Measurements from ENCODE around the gene AKT3.
"Not testable (repeated sequence)": the region's sequence is repeated elsewhere in the genome, so short reads cannot be mapped to it uniquely, and the experiment has no call there.

Gene AKT3

GRCh38 chr1:243841507-243841906 lies 8.5 kb downstream of the AKT3 start:
- DNase-seq (ENCODE audit: low read depth), result no peak

GRCh38 chr1:243837907-243838535 lies 12.0 kb downstream of the AKT3 start:
- DNase-seq (ENCODE audit: low read depth), result no peak

GRCh38 chr1:243834130-243834529 lies 15.9 kb downstream of the AKT3 start:
- DNase-seq (ENCODE audit: low read depth), result no peak

- DNase-seq (ENCODE audit: low read depth), result no peak
Observed at GRCh38 chr1:243831463-243831862, 18.6 kb downstream of the AKT3 start.

GRCh38 chr1:243827206-243827605 lies 22.8 kb downstream of the AKT3 start:
- DNase-seq (ENCODE audit: low read depth), result no peak

GRCh38 chr1:243824907-243825306 lies 25.1 kb downstream of the AKT3 start:
- DNase-seq (ENCODE audit: low read depth), result not testable (repeated sequence)

GRCh38 chr1:243821177-243821680 lies 28.8 kb downstream of the AKT3 start:
- no peak for DNase-seq (ENCODE audit: low read depth)

- DNase-seq (ENCODE audit: low read depth), result no peak
Observed at GRCh38 chr1:243819438-243819839, 30.6 kb downstream of the AKT3 start.

GRCh38 chr1:243818978-243819377 lies 31.1 kb downstream of the AKT3 start:
- no peak for DNase-seq (ENCODE audit: low read depth)

GRCh38 chr1:243814718-243815117 lies 35.3 kb downstream of the AKT3 start:
- no peak for DNase-seq (ENCODE audit: low read depth)

GRCh38 chr1:243807346-243807745 lies 42.7 kb downstream of the AKT3 start:
- DNase-seq (ENCODE audit: low read depth), result not testable (repeated sequence)

GRCh38 chr1:243806310-243806709 lies 43.7 kb downstream of the AKT3 start:
- DNase-seq (ENCODE audit: low read depth), result no peak

- DNase-seq (ENCODE audit: low read depth), result no peak
Observed at GRCh38 chr1:243802736-243803135, 47.3 kb downstream of the AKT3 start.

GRCh38 chr1:243801378-243801777 lies 48.7 kb downstream of the AKT3 start:
- no peak for DNase-seq (ENCODE audit: low read depth)

- no peak for DNase-seq (ENCODE audit: low read depth)
Observed at GRCh38 chr1:243799908-243800307, 50.1 kb downstream of the AKT3 start.

- peak; percentile 79 for DNase-seq (ENCODE audit: low read depth)
Observed at GRCh38 chr1:243798726-243799125, 51.3 kb downstream of the AKT3 start.

- DNase-seq (ENCODE audit: low read depth), result no peak
Observed at GRCh38 chr1:243796016-243796415, 54.0 kb downstream of the AKT3 start.

- no peak for DNase-seq (ENCODE audit: low read depth)
Observed at GRCh38 chr1:243793298-243793697, 56.7 kb downstream of the AKT3 start.

GRCh38 chr1:243792891-243793290 lies 57.2 kb downstream of the AKT3 start:
- DNase-seq (ENCODE audit: low read depth), result no peak

GRCh38 chr1:243792401-243792800 lies 57.6 kb downstream of the AKT3 start:
- DNase-seq (ENCODE audit: low read depth), result no peak

GRCh38 chr1:243791586-243792267 lies 58.3 kb downstream of the AKT3 start:
- no peak for DNase-seq (ENCODE audit: low read depth)

- DNase-seq (ENCODE audit: low read depth), result no peak
Observed at GRCh38 chr1:243790404-243790803, 59.6 kb downstream of the AKT3 start.

- DNase-seq (ENCODE audit: low read depth), result no peak
Observed at GRCh38 chr1:243786531-243786930, 63.5 kb downstream of the AKT3 start.

- no peak for DNase-seq (ENCODE audit: low read depth)
Observed at GRCh38 chr1:243784506-243784905, 65.5 kb downstream of the AKT3 start.
